COLO668 (cell line): ENCODE results near the gene XRCC2.

Experiments
- DNase-seq: peaks from one replicate; lab custom pipeline; 2025; ENCODE audit not compliant: unreplicated experiment; lab: John Stamatoyannopoulos, UW

XRCC2 gene

GRCh38 chr7:152618427-152618826 lies 57.5 kb downstream of the XRCC2 start:
- no peak for DNase-seq

- DNase-seq: no peak
Measured at GRCh38 chr7:152617056-152617455, 58.9 kb downstream of the XRCC2 start.

- DNase-seq: no peak
Measured at GRCh38 chr7:152615031-152615741, 60.8 kb downstream of the XRCC2 start.

- no peak for DNase-seq
Measured at GRCh38 chr7:152608656-152609055, 67.3 kb downstream of the XRCC2 start.

GRCh38 chr7:152608208-152608607 lies 67.7 kb downstream of the XRCC2 start:
- DNase-seq: no peak

GRCh38 chr7:152607007-152607406 lies 68.9 kb downstream of the XRCC2 start:
- no peak for DNase-seq

- no peak for DNase-seq
Measured at GRCh38 chr7:152602962-152603361, 73.0 kb downstream of the XRCC2 start.

GRCh38 chr7:152601305-152601798 lies 74.6 kb downstream of the XRCC2 start:
- DNase-seq: no peak

GRCh38 chr7:152600266-152600665 lies 75.7 kb downstream of the XRCC2 start:
- no peak for DNase-seq

GRCh38 chr7:152597507-152597906 lies 78.4 kb downstream of the XRCC2 start:
- no peak for DNase-seq

- no peak for DNase-seq
Measured at GRCh38 chr7:152596824-152597223, 79.1 kb downstream of the XRCC2 start.
